Hepatocyte (in vitro differentiated cells): ENCODE data around the gene FKBP14. TPM values are rescaled to one million over a fixed set of nuclear protein-coding genes. Genes with fewer than 3 reads are reported as not detected.
A peak's percentile ranks its signal among the peaks of the same experiment; 100 is the strongest.

ENCODE experiments used
- DNase-seq: peaks from one replicate; pipeline ENCODE4 v3.0.0-alpha.2; 2016; ENCODE audit warnings: low spot score
- H2AFZ ChIP-seq: fragments of 200-600 bp; sonication (generic); 2 replicates; pipeline ENCODE4 v1.6.0; 2016; ENCODE audit warnings: antibody characterized with exemption, mild to moderate bottlenecking
- H3K27ac ChIP-seq: fragments of 200-600 bp; sonication (generic); 2 replicates; pipeline ENCODE4 v1.5.1; 2016; ENCODE audit warnings: mild to moderate bottlenecking
- H3K27me3 ChIP-seq: fragments of 200-600 bp; sonication (generic); 2 replicates; pipeline ENCODE4 v1.6.1; 2016
- H3K36me3 ChIP-seq: fragments of 200-600 bp; sonication (generic); replicated peaks from 2 replicates; pipeline ENCODE4 v1.5.1; 2016; ENCODE audit warnings: low read depth; ENCODE audit not compliant: insufficient read depth
- H3K4me1 ChIP-seq: fragments of 200-600 bp; sonication (generic); 2 replicates; pipeline ENCODE4 v1.5.1; 2016; ENCODE audit warnings: mild to moderate bottlenecking, moderate library complexity; ENCODE audit not compliant: insufficient read depth
- H3K4me2 ChIP-seq: fragments of 200-600 bp; sonication (generic); 2 replicates; pipeline ENCODE4 v1.6.0; 2016
- H3K4me3 ChIP-seq: fragments of 200-600 bp; sonication (generic); 2 replicates; pipeline ENCODE4 v1.5.1; 2016; ENCODE audit warnings: mild to moderate bottlenecking
- H3K79me2 ChIP-seq: fragments of 200-600 bp; sonication (generic); 2 replicates; pipeline ENCODE4 v1.6.0; 2017; ENCODE audit warnings: mild to moderate bottlenecking
- H3K9me2 ChIP-seq: fragments of 200-600 bp; sonication (generic); replicated peaks from 2 replicates; pipeline ENCODE4 v1.6.0; 2017; ENCODE audit warnings: mild to moderate bottlenecking; ENCODE audit not compliant: insufficient read depth
- H3K9me3 ChIP-seq: fragments of 200-600 bp; sonication (generic); 2 replicates; pipeline ENCODE4 v1.5.1; 2016; ENCODE audit warnings: low read depth, mild to moderate bottlenecking
- H4K20me1 ChIP-seq: fragments of 200-600 bp; sonication (generic); 2 replicates; pipeline ENCODE4 v1.6.0; 2016; ENCODE audit warnings: mild to moderate bottlenecking; ENCODE audit not compliant: insufficient read depth, poor library complexity, severe bottlenecking
- EZH2 ChIP-seq: fragments of 200-600 bp; sonication (generic); IDR thresholded peaks from 2 replicates; pipeline ENCODE4 v1.6.1; 2016; ENCODE audit warnings: antibody characterized with exemption, mild to moderate bottlenecking, borderline replicate concordance
- EZH2phosphoT487 ChIP-seq: fragments of 200-600 bp; sonication (generic); IDR thresholded peaks from one replicate; pipeline ENCODE4 v1.6.1; 2018; ENCODE audit warnings: antibody characterized with exemption, mild to moderate bottlenecking, low read depth, moderate library complexity; ENCODE audit not compliant: unreplicated experiment, severe bottlenecking
- WGBS: methylation state at CpG from one replicate; pipeline ENCODE4 v1.1.6; 2016; ENCODE audit warnings: low lambda C conversion rate; ENCODE audit errors: missing lambda C conversion rate; 5-methylcytosine and 5-hydroxymethylcytosine counted together
- polyA plus RNA-seq: library from polyadenylated mRNA; unstranded; fragments of >200 nt; fragmentation: Nextera tagmentation; extraction: Ambion mirVana; gene quantifications from 2 replicates; pipeline ENCODE4 v1.2.1, GENCODE V29; 2016
- total RNA-seq: library from RNA; depleted of rRNA; stranded (reverse); fragments of >200 nt; gene quantifications from 2 replicates; pipeline ENCODE4 v1.2.3, GENCODE V29; 2014
- TF ChIP-seq, protein P1 (sequence below): fragments of 200-600 bp; sonication (generic); IDR thresholded peaks from 2 replicates; pipeline ENCODE4 v1.5.1; 2016; ENCODE audit warnings: antibody characterized with exemption, mild to moderate bottlenecking; ENCODE audit not compliant: poor library complexity

FKBP14 gene
- total and polyA plus RNA-seq, 2 experiments from 2014 or later = 36.5 to 45.4 TPM

DNA sequence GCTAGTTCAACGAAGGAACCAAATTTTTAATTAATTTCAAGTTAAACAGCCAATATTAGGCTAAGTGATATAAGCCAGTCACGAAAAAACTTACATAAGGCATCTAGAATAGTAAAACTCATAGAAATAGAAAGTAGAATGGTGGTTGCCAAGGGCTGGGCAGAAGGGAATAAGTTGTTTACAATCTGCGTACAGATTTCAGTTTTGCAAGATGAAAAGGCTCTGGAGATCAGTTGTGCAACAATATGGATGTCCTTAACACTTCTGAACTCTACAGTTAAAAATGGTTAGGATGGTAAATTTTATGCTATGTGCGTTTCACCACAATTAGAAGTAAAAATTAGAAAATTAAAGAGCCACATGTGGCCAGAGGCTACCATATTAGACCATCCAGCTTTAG is 50.2 kb downstream of the FKBP14 start:
- H3K36me3 ChIP-seq = no peaks in the 10 kb centered on the region
- peak overlapping the region; percentile 16 for H3K27ac ChIP-seq
- whole genome bisulfite sequencing = 88% methylated on average over 4 of the region's 4 CpGs
- H3K79me2 ChIP-seq = peaks cover 92% of the 10 kb centered on the region
- no peaks in the 10 kb centered on the region for H3K27me3 ChIP-seq
- DNase-seq = no peak
- peak overlapping the region; percentile 45 for H3K4me2 ChIP-seq
- H3K4me3 ChIP-seq = no peak overlapping the region
- peaks cover 86% of the 10 kb centered on the region for H4K20me1 ChIP-seq
- no peaks in the 10 kb centered on the region for H3K9me2 ChIP-seq
- H3K4me1 ChIP-seq = no peaks in the 10 kb centered on the region
- no peaks in the 10 kb centered on the region for H3K9me3 ChIP-seq
- TF ChIP-seq EZH2phosphoT487 = no peak
- TF ChIP-seq, protein P1, sequence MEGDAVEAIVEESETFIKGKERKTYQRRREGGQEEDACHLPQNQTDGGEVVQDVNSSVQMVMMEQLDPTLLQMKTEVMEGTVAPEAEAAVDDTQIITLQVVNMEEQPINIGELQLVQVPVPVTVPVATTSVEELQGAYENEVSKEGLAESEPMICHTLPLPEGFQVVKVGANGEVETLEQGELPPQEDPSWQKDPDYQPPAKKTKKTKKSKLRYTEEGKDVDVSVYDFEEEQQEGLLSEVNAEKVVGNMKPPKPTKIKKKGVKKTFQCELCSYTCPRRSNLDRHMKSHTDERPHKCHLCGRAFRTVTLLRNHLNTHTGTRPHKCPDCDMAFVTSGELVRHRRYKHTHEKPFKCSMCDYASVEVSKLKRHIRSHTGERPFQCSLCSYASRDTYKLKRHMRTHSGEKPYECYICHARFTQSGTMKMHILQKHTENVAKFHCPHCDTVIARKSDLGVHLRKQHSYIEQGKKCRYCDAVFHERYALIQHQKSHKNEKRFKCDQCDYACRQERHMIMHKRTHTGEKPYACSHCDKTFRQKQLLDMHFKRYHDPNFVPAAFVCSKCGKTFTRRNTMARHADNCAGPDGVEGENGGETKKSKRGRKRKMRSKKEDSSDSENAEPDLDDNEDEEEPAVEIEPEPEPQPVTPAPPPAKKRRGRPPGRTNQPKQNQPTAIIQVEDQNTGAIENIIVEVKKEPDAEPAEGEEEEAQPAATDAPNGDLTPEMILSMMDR = no peak
- H2AFZ ChIP-seq = no peak overlapping the region

DNA sequence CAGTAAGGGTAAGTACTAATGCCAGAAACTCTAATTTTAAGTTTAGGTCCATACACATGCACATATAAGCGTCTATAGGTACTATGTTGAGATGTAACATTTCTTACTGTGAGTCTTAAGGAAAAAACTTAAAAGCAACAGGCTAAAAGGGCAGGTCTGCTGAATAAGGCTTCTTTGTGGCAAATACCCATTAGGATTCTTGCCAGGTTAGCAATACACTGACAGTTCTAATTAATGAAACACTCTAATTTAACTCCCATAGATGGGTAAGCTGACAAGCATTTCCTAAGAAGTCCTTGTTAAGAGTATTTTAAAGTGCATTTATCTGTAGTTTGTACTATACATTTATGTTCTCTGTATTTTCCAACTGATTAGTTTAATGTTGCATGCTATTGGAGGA is 50.9 kb downstream of the FKBP14 start:
- peaks cover 85% of the 10 kb centered on the region for H4K20me1 ChIP-seq
- no peaks in the 10 kb centered on the region for H3K4me1 ChIP-seq
- H3K9me3 ChIP-seq = no peaks in the 10 kb centered on the region
- 95% methylated on average over 1 of the region's 1 CpG for WGBS
- DNase-seq = no peak
- no peaks in the 10 kb centered on the region for H3K9me2 ChIP-seq
- peak overlapping the region; percentile 16 for H3K27ac ChIP-seq
- no peak overlapping the region for H3K4me3 ChIP-seq
- H3K4me2 ChIP-seq = no peak overlapping the region
- H3K79me2 ChIP-seq = peaks cover 92% of the 10 kb centered on the region
- no peaks in the 10 kb centered on the region for H3K27me3 ChIP-seq
- no peak overlapping the region for H2AFZ ChIP-seq
- no peaks in the 10 kb centered on the region for H3K36me3 ChIP-seq
- TF ChIP-seq, protein P1 = no peak
- TF ChIP-seq EZH2 = no peak
- TF ChIP-seq EZH2phosphoT487 = no peak

DNA sequence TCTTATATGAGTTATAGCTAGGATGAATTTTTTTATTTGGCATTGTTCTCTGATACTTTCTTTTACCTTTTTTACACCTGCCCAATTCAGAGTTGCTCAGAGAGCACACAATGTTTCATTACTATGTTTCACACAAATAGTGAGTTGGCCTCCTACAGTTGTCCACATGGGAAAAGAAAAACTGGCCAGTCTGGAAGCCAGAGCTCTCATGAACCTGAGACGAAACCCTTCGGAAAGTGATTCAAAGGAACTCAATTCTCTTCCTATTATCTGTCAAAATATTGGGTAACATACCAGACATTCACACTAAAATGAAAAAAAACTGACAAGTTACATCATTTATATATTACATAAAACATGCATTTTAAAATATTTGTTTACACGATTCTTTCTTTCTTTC is 52.2 kb downstream of the FKBP14 start:
- Histone ChIP-seq H2AFZ (no peak overlapping the region), H3K36me3 (no peaks in the 10 kb centered on the region), H3K9me2 (no peaks in the 10 kb centered on the region), H3K4me1 (no peaks in the 10 kb centered on the region), H3K4me3 (no peak overlapping the region), H3K9me3 (no peaks in the 10 kb centered on the region), H3K27ac (no peak overlapping the region), H3K27me3 (no peaks in the 10 kb centered on the region), H3K4me2 (no peak overlapping the region), H3K79me2 (peaks cover 92% of the 10 kb centered on the region), H4K20me1 (peaks cover 89% of the 10 kb centered on the region)
- DNase-seq = no peak
- 97% methylated on average over 3 of the region's 3 CpGs for WGBS
- TF ChIP-seq EZH2 = no peak
- TF ChIP-seq, protein P1 = no peak
- TF ChIP-seq EZH2phosphoT487 = no peak

DNA sequence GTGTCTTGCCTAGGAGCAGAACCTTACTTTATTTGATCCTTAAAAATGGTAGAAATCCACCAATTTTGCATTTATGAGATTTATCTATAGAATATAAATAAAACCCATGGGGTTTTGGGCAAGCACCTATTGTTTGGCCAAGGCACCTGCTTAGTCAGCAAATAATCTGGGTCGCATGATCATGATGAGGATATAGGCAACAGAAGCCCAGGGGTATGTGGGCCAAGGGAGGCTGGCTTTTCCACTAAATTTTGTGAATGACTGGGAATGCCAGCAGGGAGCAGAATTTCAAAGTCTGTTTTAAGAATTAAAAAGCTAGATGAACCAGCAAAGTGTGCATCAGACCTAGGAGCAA is 54.2 kb downstream of the FKBP14 start:
- Histone ChIP-seq H3K27ac (no peak overlapping the region), H3K36me3 (no peaks in the 10 kb centered on the region), H3K9me3 (no peaks in the 10 kb centered on the region), H3K79me2 (peaks cover 85% of the 10 kb centered on the region), H3K9me2 (no peaks in the 10 kb centered on the region), H3K27me3 (no peaks in the 10 kb centered on the region), H3K4me1 (no peaks in the 10 kb centered on the region), H4K20me1 (peaks cover 81% of the 10 kb centered on the region), H2AFZ (no peak overlapping the region), H3K4me3 (no peak overlapping the region), H3K4me2 (no peak overlapping the region)
- 86% methylated on average over 1 of the region's 1 CpG for WGBS
- no peak for DNase-seq
- TF ChIP-seq EZH2 = no peak
- TF ChIP-seq, protein P1 = no peak
